RWPE1 (cell line): ENCODE data around the gene C19orf73.

ENCODE experiments used
- CTCF ChIA-PET: fragments of 350-600 bp; sonication (Branson Sonifier 250); formaldehyde crosslinking; extraction: SDS; loops from one replicate; lab custom pipeline; 2021; lab: Yijun Ruan, JAX
- POLR2A ChIA-PET: fragments of 400-600 bp; formaldehyde crosslinking; extraction: SDS; loops from one replicate; lab custom pipeline; 2020; ENCODE audit warnings: antibody characterized with exemption; ENCODE audit not compliant: low non-redundant PET; lab: Yijun Ruan, JAX
- DNase-seq: peaks from one replicate; pipeline ENCODE4 v3.0.0; 2012; ENCODE audit warnings: low spot score
- H3K27ac ChIP-seq: fragments of 450-650 bp; 2 replicates; pipeline ENCODE4 v1.5.1; 2017
- TF ChIP-seq, protein P1 (sequence below): fragments of 450-650 bp; conservative IDR thresholded peaks from 2 replicates; pipeline ENCODE4 v1.5.1; 2017; ENCODE audit warnings: low read depth, mild to moderate bottlenecking

Gene C19orf73

DNA sequence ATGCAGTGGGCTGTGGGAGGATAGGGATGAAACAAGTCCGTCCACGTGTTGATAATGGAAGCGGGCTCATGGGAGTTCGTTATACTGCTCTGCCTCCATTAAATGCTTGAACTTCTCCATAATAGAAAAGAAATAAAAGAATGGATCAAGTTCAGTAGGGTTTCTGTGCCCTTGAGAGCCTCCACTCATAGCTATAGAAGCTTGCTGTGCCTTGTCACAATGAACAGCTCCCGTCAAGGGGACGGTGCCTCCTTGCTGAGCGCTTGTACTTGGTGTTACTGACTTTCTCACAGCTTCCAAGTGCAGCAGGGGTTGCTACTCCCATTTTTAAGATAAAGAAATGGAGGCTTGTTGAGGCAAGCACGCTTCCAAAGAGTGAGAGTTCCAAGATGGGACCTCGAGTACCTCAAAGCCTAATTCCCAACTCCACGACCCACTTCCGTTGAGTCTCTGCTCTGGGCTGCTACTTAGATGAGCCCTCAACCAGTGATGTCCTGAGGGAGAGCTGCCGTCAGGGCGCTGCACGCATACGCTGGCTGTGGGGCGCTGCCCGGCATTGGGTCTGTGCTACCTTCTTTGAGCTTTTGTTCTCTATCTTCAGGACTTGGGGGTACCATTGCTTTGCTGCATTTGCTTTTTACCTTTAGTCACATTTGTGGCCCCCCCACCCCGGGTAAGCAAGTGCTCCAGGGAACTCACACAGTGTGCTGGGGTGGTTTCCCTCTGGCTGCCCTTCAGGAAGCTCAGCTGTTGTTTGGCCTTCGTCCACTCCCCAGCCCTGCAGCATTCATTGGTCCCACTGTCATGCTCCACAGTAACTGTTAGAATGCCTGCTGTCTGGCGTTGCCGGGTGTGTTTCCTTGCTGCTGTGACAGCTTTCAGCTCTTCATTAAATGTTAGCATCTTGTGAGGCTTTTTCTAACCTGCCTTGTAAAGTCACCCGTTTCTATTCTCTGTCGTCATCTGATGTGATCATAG lies 24.1 kb downstream of the C19orf73 start:
- no peak for DNase-seq
- ChIA-PET POLR2A (no interaction called here), CTCF (interaction anchor here (0.6 kb wide), 2 partner anchors 76 to 130 kb away, joined by 3 read pairs; no protein-coding TSS in a partner anchor)
- peak overlapping the region; percentile 45 for H3K27ac ChIP-seq
- TF ChIP-seq, protein P1, sequence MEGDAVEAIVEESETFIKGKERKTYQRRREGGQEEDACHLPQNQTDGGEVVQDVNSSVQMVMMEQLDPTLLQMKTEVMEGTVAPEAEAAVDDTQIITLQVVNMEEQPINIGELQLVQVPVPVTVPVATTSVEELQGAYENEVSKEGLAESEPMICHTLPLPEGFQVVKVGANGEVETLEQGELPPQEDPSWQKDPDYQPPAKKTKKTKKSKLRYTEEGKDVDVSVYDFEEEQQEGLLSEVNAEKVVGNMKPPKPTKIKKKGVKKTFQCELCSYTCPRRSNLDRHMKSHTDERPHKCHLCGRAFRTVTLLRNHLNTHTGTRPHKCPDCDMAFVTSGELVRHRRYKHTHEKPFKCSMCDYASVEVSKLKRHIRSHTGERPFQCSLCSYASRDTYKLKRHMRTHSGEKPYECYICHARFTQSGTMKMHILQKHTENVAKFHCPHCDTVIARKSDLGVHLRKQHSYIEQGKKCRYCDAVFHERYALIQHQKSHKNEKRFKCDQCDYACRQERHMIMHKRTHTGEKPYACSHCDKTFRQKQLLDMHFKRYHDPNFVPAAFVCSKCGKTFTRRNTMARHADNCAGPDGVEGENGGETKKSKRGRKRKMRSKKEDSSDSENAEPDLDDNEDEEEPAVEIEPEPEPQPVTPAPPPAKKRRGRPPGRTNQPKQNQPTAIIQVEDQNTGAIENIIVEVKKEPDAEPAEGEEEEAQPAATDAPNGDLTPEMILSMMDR, result no peak

DNA sequence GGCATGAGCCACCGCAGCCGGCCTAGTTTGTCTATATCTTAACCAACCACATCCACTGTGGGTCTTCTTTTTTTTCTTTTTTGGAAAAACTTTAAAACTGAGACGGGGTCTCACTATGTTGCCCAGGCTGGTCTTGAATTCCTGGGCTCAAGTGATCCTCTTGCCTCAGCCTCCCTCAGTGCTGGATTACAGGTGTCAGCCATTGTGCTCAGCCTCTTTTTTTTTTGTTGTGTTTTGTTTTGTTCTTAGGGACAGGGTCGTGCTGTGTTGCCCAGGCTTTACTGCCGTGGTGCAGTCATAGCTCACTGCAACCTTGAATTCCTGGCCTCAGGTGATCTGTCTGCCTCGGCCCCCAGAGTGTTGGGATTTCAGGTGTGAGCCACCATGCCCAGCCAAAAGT lies 26.3 kb downstream of the C19orf73 start:
- DNase-seq, result no peak
- CTCF ChIA-PET, result no interaction called here
- peak overlapping the region; percentile 18; the same call in 1 of the 2 replicates for H3K27ac ChIP-seq
- POLR2A ChIA-PET, result no interaction called here
- TF ChIP-seq, protein P1, result no peak

DNA sequence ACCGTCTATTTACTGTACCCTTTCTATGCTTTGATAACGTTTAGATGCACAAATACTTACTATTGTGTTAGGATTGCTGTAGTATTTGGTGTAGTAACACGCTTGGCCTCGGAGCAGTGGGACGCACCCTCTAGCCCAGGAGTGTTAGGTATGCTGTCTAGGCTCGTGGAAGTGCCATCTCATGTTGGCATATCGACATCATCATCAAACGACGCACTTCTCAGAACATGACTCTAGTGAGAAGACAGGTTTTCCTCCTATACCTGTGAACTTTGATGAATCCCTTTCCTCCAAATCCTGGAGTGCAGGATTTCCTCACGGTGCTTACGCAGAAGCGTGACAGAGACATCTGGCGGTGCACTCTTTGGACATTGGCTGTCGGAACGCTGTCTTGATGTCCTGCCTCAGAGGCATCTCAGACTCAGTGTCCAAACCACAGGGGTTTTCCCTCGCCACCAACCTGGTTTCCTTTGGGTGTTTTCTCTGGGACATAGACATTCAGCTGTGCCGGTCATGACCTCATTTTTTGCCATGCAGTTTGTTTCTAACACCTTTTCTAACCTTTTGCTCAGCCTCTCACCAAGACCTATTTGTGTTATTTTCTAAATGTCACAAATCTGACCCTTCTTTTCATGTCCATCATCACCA lies 27.4 kb downstream of the C19orf73 start:
- DNase-seq, result no peak
- no peak overlapping the region for H3K27ac ChIP-seq
- TF ChIP-seq, protein P1, result no peak
- ChIA-PET POLR2A (no interaction called here), CTCF (no interaction called here)

DNA sequence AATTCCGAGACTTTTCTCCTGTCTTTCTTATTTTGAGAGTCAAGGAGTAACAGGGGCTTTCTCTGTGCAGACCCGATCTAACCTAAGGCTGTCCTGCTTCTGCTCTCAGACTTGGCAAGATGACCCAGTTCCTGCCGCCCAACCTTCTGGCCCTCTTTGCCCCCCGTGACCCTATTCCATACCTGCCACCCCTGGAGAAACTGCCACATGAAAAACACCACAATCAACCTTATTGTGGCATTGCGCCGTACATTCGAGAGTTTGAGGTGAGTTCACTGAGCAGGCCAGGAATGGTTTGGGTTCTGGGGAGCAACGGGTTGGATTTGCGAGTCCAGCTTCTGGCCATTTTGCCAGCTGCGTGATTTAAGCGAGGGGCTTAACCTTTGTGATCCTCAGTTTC lies 32.6 kb downstream of the C19orf73 start:
- no peak for DNase-seq
- TF ChIP-seq, protein P1, result no peak
- CTCF ChIA-PET, result interaction anchor here (3.0 kb wide), 1 partner anchor 11 kb away, joined by 16 read pairs; no protein-coding TSS in a partner anchor
- POLR2A ChIA-PET, result no interaction called here
- peak overlapping the region; percentile 84 for H3K27ac ChIP-seq

DNA sequence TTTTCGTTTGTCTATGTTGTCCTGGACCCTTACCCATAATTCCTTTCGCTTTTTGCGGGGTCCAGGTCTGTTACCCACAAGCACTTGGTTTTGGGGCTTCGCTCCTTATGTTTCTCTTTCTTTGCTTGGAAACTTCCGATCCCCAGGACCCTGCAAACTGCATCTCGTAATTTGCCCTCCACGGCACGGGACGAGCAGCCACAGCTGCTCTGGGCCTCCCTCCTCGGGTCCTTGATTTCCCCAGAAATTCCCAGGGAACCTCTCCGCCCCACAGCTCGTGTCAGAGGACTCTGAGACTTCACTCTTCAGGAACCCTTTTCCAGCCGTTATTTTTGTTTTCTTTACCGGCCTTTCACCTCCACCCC lies 33.1 kb downstream of the C19orf73 start:
- POLR2A ChIA-PET, result no interaction called here
- DNase-seq, result no peak
- TF ChIP-seq, protein P1, result no peak
- CTCF ChIA-PET, result no interaction called here
- peak overlapping the region; percentile 84 for H3K27ac ChIP-seq

DNA sequence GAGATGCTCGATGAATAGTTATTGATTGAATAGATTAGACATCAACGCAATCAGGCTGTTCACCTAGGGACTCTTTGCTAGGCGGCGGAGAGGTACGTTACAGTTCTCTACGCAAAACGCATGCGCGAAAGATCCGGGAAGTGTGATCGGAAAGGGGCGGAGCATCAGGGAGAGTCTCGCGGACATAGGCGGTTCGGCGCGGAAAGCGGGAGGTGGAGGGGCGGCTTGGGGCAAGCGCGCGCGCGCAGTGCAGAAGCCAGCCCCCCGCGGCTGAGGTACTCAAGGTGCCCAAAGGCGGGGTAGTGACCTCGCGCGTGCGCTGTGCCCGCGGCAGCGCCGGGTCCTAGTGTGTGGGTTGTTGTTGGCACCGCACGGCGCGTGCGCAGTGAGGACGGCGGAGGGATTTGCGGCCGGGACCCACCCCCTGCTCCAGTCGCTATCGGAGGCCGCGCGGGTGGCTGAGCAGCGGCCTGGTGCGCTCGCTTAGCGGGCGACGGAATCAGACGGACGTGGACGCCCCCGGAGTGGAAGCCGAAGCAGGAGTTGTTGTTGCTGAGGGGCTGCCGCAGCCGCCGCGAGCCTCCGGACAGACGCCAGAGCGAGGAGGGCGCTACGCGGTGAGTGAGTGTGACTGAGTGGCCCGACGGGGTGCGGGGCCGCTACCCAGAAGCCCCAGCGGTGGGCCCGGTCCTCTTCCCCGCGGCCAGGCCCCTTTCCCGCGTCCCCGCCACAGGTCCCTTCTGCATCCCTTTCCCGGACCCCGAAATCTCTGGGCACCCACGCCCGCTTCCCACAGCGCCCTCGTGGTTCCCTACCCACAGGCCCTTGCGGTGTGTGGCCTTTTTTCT lies 33.7 kb downstream of the C19orf73 start, which contains the start of gene SNRNP70:
Gene SNRNP70, plus strand, starts transcription at position 432 of the 848 bp plus-strand sequence. CDS start 964 bp downstream, outside the sequence.
- ChIA-PET POLR2A (no interaction called here), CTCF (no interaction called here)
- DNase-seq, result peak; percentile 100
- TF ChIP-seq, protein P1, result no peak
- peak within 1 kb of the TSS; percentile 84 for H3K27ac ChIP-seq
